ENCODE measurements around the gene CPEB2.

The CPEB2 gene

DNA sequence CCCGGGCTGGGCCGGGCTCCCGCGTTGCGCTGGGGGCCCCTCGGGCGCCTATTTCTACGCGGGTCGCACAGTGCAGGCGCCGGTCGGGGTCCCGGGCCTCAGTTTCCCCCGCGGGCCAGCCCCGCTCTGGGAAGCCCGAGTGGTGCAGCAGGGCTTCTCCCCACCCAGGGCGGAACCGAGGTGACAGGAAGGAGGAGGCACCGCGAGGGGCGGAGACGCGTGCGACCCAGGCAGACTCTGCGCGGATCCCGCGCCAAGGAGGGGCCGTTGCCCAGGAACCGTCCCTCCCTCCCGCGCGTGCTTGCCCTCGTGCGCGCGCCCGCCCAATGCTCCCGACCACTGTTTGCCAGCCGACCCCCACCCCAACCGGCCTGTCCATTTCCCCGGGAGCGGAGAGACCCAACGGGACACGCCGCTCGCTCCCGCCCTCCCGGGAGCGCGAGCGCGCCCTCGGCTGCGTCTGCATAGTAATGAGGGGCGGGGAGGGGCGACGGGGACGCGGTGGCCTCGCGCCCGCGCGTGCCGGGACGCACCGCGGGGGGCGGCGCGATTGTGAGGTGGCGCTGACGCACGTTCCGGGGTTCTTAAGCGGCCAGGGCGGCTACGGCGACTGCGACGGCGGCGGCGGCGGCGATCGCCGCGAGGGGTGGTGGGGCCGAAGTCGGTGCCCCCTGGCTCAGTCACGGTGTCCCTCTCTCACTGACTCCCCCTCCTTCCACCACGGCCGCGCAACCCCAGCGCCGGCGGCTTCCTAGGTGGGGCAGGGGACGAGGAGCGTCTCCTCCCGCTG, at the start of gene CPEB2:
Gene CPEB2, plus strand, starts transcription at position 613 of the 790 bp plus-strand sequence. CDS start 193 bp downstream, outside the sequence.
- Histone ChIP-seq H3K27me3 (ENCODE audit: control insufficient read depth in 1 of 2, insufficient read depth in 2 of 2, low read length in 2 of 2) (no peaks in the 10 kb centered on the region), H3K4me3 (ENCODE audit: low read depth in 1 of 2, low read length in 2 of 2) (peak within 1 kb of the TSS; percentile 94 to 97), H3K27ac (ENCODE audit: low read depth, low read length) (peak within 1 kb of the TSS; percentile 100), H3K9ac (ENCODE audit: low read depth in 1 of 2, low read length in 2 of 2) (peak within 1 kb of the TSS; percentile 99 to 100), H3K4me1 (ENCODE audit: control insufficient read depth in 1 of 2, insufficient read depth in 2 of 2, low read length in 2 of 2) (peaks cover 5 to 19% of the 10 kb centered on the region in 2 donors), H3K36me3 (ENCODE audit: control insufficient read depth in 1 of 2, insufficient read depth in 2 of 2, low read length in 2 of 2) (peaks cover 0 to 2% of the 10 kb centered on the region in 2 donors), H3K9me3 (ENCODE audit: control insufficient read depth in 1 of 2, low read length in 2 of 2) (no peaks in the 10 kb centered on the region)

- no peaks in the 10 kb centered on the region for H3K9me3 ChIP-seq (ENCODE audit: control insufficient read depth in 1 of 2, low read length in 2 of 2)
- H3K27ac ChIP-seq (ENCODE audit: low read depth, low read length) = no peak overlapping the region
- no peaks in the 10 kb centered on the region for H3K36me3 ChIP-seq (ENCODE audit: control insufficient read depth in 1 of 2, insufficient read depth in 2 of 2, low read length in 2 of 2)
- H3K9ac ChIP-seq (ENCODE audit: low read depth in 1 of 2, low read length in 2 of 2) = no peak overlapping the region
- H3K4me1 ChIP-seq (ENCODE audit: control insufficient read depth in 1 of 2, insufficient read depth in 2 of 2, low read length in 2 of 2) = no peaks in the 10 kb centered on the region
- no peaks in the 10 kb centered on the region for H3K27me3 ChIP-seq (ENCODE audit: control insufficient read depth in 1 of 2, insufficient read depth in 2 of 2, low read length in 2 of 2)
- no peak overlapping the region for H3K4me3 ChIP-seq (ENCODE audit: low read depth in 1 of 2, low read length in 2 of 2)
These were observed 43.8 kb upstream of the CPEB2 start for GRCh38 chr4:14958436-14958835.

GRCh38 chr4:14961292-14961691, 41.0 kb upstream of the CPEB2 start:
- no peak overlapping the region for H3K27ac ChIP-seq (ENCODE audit: low read depth, low read length)
- no peaks in the 10 kb centered on the region for H3K4me1 ChIP-seq (ENCODE audit: control insufficient read depth in 1 of 2, insufficient read depth in 2 of 2, low read length in 2 of 2)
- H3K27me3 ChIP-seq (ENCODE audit: control insufficient read depth in 1 of 2, insufficient read depth in 2 of 2, low read length in 2 of 2) = no peaks in the 10 kb centered on the region
- H3K4me3 ChIP-seq (ENCODE audit: low read depth in 1 of 2, low read length in 2 of 2) = no peak overlapping the region
- no peak overlapping the region for H3K9ac ChIP-seq (ENCODE audit: low read depth in 1 of 2, low read length in 2 of 2)
- H3K9me3 ChIP-seq (ENCODE audit: control insufficient read depth in 1 of 2, low read length in 2 of 2) = no peaks in the 10 kb centered on the region
- no peaks in the 10 kb centered on the region for H3K36me3 ChIP-seq (ENCODE audit: control insufficient read depth in 1 of 2, insufficient read depth in 2 of 2, low read length in 2 of 2)

- H3K4me3 ChIP-seq (ENCODE audit: low read depth in 1 of 2, low read length in 2 of 2) = no peak overlapping the region
- H3K27me3 ChIP-seq (ENCODE audit: control insufficient read depth in 1 of 2, insufficient read depth in 2 of 2, low read length in 2 of 2) = no peaks in the 10 kb centered on the region
- no peaks in the 10 kb centered on the region for H3K9me3 ChIP-seq (ENCODE audit: control insufficient read depth in 1 of 2, low read length in 2 of 2)
- no peak overlapping the region for H3K9ac ChIP-seq (ENCODE audit: low read depth in 1 of 2, low read length in 2 of 2)
- H3K27ac ChIP-seq (ENCODE audit: low read depth, low read length) = no peak overlapping the region
- no peaks in the 10 kb centered on the region for H3K4me1 ChIP-seq (ENCODE audit: control insufficient read depth in 1 of 2, insufficient read depth in 2 of 2, low read length in 2 of 2)
- no peaks in the 10 kb centered on the region for H3K36me3 ChIP-seq (ENCODE audit: control insufficient read depth in 1 of 2, insufficient read depth in 2 of 2, low read length in 2 of 2)
These were observed 37.2 kb upstream of the CPEB2 start for GRCh38 chr4:14965071-14965470.

- no peak overlapping the region for H3K9ac ChIP-seq (ENCODE audit: low read depth in 1 of 2, low read length in 2 of 2)
- H3K27me3 ChIP-seq (ENCODE audit: control insufficient read depth in 1 of 2, insufficient read depth in 2 of 2, low read length in 2 of 2) = no peaks in the 10 kb centered on the region
- no peaks in the 10 kb centered on the region for H3K9me3 ChIP-seq (ENCODE audit: control insufficient read depth in 1 of 2, low read length in 2 of 2)
- no peak overlapping the region for H3K27ac ChIP-seq (ENCODE audit: low read depth, low read length)
- no peaks in the 10 kb centered on the region for H3K4me1 ChIP-seq (ENCODE audit: control insufficient read depth in 1 of 2, insufficient read depth in 2 of 2, low read length in 2 of 2)
- H3K4me3 ChIP-seq (ENCODE audit: low read depth in 1 of 2, low read length in 2 of 2) = no peak overlapping the region
- no peaks in the 10 kb centered on the region for H3K36me3 ChIP-seq (ENCODE audit: control insufficient read depth in 1 of 2, insufficient read depth in 2 of 2, low read length in 2 of 2)
These were observed 34.3 kb upstream of the CPEB2 start for GRCh38 chr4:14967982-14968381.

DNA sequence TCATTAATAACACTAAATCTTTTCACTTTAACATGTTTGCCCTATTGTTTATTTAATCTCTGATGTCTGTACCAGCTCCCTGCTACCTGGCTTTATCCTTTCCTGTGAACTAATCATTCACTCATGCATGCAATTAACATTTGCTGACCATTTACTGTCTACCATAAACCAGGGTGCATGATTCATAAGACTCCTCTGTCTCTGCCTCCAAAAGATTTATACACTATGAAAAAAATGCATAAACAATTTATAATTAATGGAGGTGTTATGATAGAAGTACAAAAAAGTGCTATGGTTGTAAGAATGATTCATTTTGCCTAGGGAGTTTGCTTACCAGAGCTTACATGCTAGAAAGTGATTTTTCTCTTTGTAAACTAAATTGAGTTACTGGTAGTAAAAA, 24.5 kb upstream of the CPEB2 start:
- H3K4me1 ChIP-seq (ENCODE audit: control insufficient read depth in 1 of 2, insufficient read depth in 2 of 2, low read length in 2 of 2) = no peaks in the 10 kb centered on the region
- no peak overlapping the region for H3K4me3 ChIP-seq (ENCODE audit: low read depth in 1 of 2, low read length in 2 of 2)
- H3K27me3 ChIP-seq (ENCODE audit: control insufficient read depth in 1 of 2, insufficient read depth in 2 of 2, low read length in 2 of 2) = no peaks in the 10 kb centered on the region
- no peak overlapping the region for H3K9ac ChIP-seq (ENCODE audit: low read depth in 1 of 2, low read length in 2 of 2)
- H3K27ac ChIP-seq (ENCODE audit: low read depth, low read length) = no peak overlapping the region
- H3K9me3 ChIP-seq (ENCODE audit: control insufficient read depth in 1 of 2, low read length in 2 of 2) = no peaks in the 10 kb centered on the region
- H3K36me3 ChIP-seq (ENCODE audit: control insufficient read depth in 1 of 2, insufficient read depth in 2 of 2, low read length in 2 of 2) = no peaks in the 10 kb centered on the region

DNA sequence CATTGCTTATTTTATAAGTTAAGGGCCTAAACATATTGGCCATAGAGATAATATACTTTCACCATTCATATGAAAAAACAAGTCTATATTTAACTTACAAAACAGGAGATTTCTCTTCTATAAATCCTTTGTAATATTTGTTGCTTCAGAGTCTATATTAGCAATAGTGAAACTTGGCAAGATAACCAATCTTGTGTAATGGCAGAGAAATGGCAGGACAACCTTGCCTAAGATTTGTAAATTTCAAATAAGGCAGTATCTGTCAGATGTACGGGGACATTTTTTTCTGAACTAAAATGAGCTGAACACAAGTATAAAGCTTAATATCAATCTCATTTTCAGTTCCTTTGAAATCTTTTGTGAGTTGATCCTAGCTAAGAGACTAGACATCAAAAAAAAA, 17.8 kb upstream of the CPEB2 start:
- Histone ChIP-seq H3K27ac (ENCODE audit: low read depth, low read length) (no peak overlapping the region), H3K9me3 (ENCODE audit: control insufficient read depth in 1 of 2, low read length in 2 of 2) (no peaks in the 10 kb centered on the region), H3K4me3 (ENCODE audit: low read depth in 1 of 2, low read length in 2 of 2) (no peak overlapping the region), H3K4me1 (ENCODE audit: control insufficient read depth in 1 of 2, insufficient read depth in 2 of 2, low read length in 2 of 2) (no peaks in the 10 kb centered on the region), H3K9ac (ENCODE audit: low read depth in 1 of 2, low read length in 2 of 2) (no peak overlapping the region), H3K27me3 (ENCODE audit: control insufficient read depth in 1 of 2, insufficient read depth in 2 of 2, low read length in 2 of 2) (no peaks in the 10 kb centered on the region), H3K36me3 (ENCODE audit: control insufficient read depth in 1 of 2, insufficient read depth in 2 of 2, low read length in 2 of 2) (no peaks in the 10 kb centered on the region)

GRCh38 chr4:14985161-14985560, 17.1 kb upstream of the CPEB2 start:
- H3K27ac ChIP-seq (ENCODE audit: low read depth, low read length) = no peak overlapping the region
- no peaks in the 10 kb centered on the region for H3K36me3 ChIP-seq (ENCODE audit: control insufficient read depth in 1 of 2, insufficient read depth in 2 of 2, low read length in 2 of 2)
- no peak overlapping the region for H3K4me3 ChIP-seq (ENCODE audit: low read depth in 1 of 2, low read length in 2 of 2)
- H3K27me3 ChIP-seq (ENCODE audit: control insufficient read depth in 1 of 2, insufficient read depth in 2 of 2, low read length in 2 of 2) = no peaks in the 10 kb centered on the region
- no peak overlapping the region for H3K9ac ChIP-seq (ENCODE audit: low read depth in 1 of 2, low read length in 2 of 2)
- H3K4me1 ChIP-seq (ENCODE audit: control insufficient read depth in 1 of 2, insufficient read depth in 2 of 2, low read length in 2 of 2) = no peaks in the 10 kb centered on the region
- H3K9me3 ChIP-seq (ENCODE audit: control insufficient read depth in 1 of 2, low read length in 2 of 2) = no peaks in the 10 kb centered on the region

DNA sequence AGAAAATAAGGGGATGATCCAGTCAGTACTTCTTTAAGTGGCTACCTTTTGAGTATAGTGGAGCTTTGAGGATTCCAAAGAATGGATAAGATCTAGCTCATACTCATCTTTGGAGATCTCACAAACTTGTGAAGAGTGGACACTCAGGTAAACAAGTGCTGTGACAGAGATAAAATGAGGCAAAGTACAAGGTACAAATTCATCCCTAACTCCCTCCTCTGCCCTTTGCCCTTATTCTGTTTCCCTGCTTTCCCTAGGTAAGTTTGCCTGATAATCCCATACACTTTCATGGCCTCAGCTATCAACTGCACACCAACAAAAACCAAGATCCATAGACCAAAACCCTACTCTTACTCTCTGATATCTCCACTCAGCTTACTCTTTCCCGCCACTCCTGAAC, 16.4 kb upstream of the CPEB2 start:
- no peaks in the 10 kb centered on the region for H3K4me1 ChIP-seq (ENCODE audit: control insufficient read depth in 1 of 2, insufficient read depth in 2 of 2, low read length in 2 of 2)
- H3K27ac ChIP-seq (ENCODE audit: low read depth, low read length) = no peak overlapping the region
- H3K36me3 ChIP-seq (ENCODE audit: control insufficient read depth in 1 of 2, insufficient read depth in 2 of 2, low read length in 2 of 2) = no peaks in the 10 kb centered on the region

GRCh38 chr4:14987054-14987453, 15.2 kb upstream of the CPEB2 start:
- Histone ChIP-seq H3K9ac (ENCODE audit: low read depth in 1 of 2, low read length in 2 of 2) (no peak overlapping the region), H3K9me3 (ENCODE audit: control insufficient read depth in 1 of 2, low read length in 2 of 2) (no peaks in the 10 kb centered on the region), H3K36me3 (ENCODE audit: control insufficient read depth in 1 of 2, insufficient read depth in 2 of 2, low read length in 2 of 2) (no peaks in the 10 kb centered on the region), H3K4me1 (ENCODE audit: control insufficient read depth in 1 of 2, insufficient read depth in 2 of 2, low read length in 2 of 2) (no peaks in the 10 kb centered on the region), H3K4me3 (ENCODE audit: low read depth in 1 of 2, low read length in 2 of 2) (no peak overlapping the region), H3K27me3 (ENCODE audit: control insufficient read depth in 1 of 2, insufficient read depth in 2 of 2, low read length in 2 of 2) (no peaks in the 10 kb centered on the region), H3K27ac (ENCODE audit: low read depth, low read length) (no peak overlapping the region)

More for the DNA sequence above, 16.4 kb upstream of the CPEB2 start:
- Histone ChIP-seq H3K9ac (ENCODE audit: low read depth in 1 of 2, low read length in 2 of 2) (no peak overlapping the region), H3K27me3 (ENCODE audit: control insufficient read depth in 1 of 2, insufficient read depth in 2 of 2, low read length in 2 of 2) (no peaks in the 10 kb centered on the region), H3K9me3 (ENCODE audit: control insufficient read depth in 1 of 2, low read length in 2 of 2) (no peaks in the 10 kb centered on the region), H3K4me3 (ENCODE audit: low read depth in 1 of 2, low read length in 2 of 2) (no peak overlapping the region)

All from duodenal mucosa (tissue), 2 donors.